HCT116 (cell line): ENCODE results near the gene KIF5A. TPM values are rescaled to one million over a fixed set of nuclear protein-coding genes. Genes with fewer than 3 reads are reported as not detected.

Source experiments
- ATAC-seq: fragments of 200-7000 bp; cut with Tn5 transposase; 2 replicates; pipeline ENCODE4 v1.9.1; 2020; ENCODE audit warnings: mild to moderate bottlenecking, moderate library complexity
- BruUV-seq: library from RNA; stranded (reverse); fragments of 400-500 nt; replicated peaks from 2 replicates; lab custom pipeline; 2021; lab: Mats Ljungman, UMichigan
- CTCF ChIA-PET: fragments of 300-600 bp; sonication (Branson Sonifier 250); formaldehyde crosslinking; loops from one replicate; lab custom pipeline; 2021; ENCODE audit warnings: antibody characterized with exemption; lab: Charles Lee
- POLR2A ChIA-PET: fragments of 300-600, 350-600 bp; sonication (Branson Sonifier 250); formaldehyde crosslinking; loops from one replicate; lab custom pipeline; 2021; ENCODE audit warnings: antibody characterized with exemption; lab: Charles Lee
- RAD21 ChIA-PET, 2 experiments: fragments of 300-600 bp; sonication (Branson Sonifier 250); formaldehyde crosslinking; loops; one replicate each; lab custom pipeline; 2023; ENCODE audit warnings: low total read pairs in 2 of 2; ENCODE audit not compliant: uncharacterized antibody in 2 of 2, unreplicated experiment in 2 of 2, low non-redundant PET in 1 of 2; lab: Charles Lee
- DNase-seq: peaks from one replicate; pipeline ENCODE4 v3.0.0-alpha.2; 2010; ENCODE audit warnings: low read depth, low spot score
- H2AFZ ChIP-seq: fragments of 200-600 bp; shearing (Covaris generic), sonication (generic); 2 replicates; pipeline ENCODE4 v1.6.1; 2017; ENCODE audit warnings: low read depth, mixed run types, mixed read lengths, antibody characterized with exemption, low read length; ENCODE audit not compliant: poor library complexity, severe bottlenecking
- H3K27ac ChIP-seq: 2 replicates; pipeline ENCODE4 v1.5.1; 2012; ENCODE audit warnings: low read depth, low read length
- H3K27me3 ChIP-seq: fragments of 200-600 bp; sonication (generic); 2 replicates; pipeline ENCODE4 v1.6.1; 2016; ENCODE audit warnings: mixed run types, low read length, mixed read lengths; ENCODE audit not compliant: insufficient read depth
- H3K36me3 ChIP-seq, 2 experiments: fragments of 200-500 bp in 1 of 2; fragments of 200-600 bp in 1 of 2; sonication (Bioruptor generic) in 1 of 2; sonication (generic) in 1 of 2; 2 replicates each; pipeline versions ENCODE4 v1.5.1 to v1.6.1; 2014 to 2016; ENCODE audit warnings: low read length in 2 of 2, inconsistent platforms in 1 of 2, mixed read lengths in 1 of 2, mixed run types in 1 of 2; ENCODE audit not compliant: insufficient read depth in 2 of 2, control insufficient read depth in 1 of 2
- H3K4me1 ChIP-seq, 2 experiments: fragments of 200-600 bp in 1 of 2; sonication (generic) in 1 of 2; 2 replicates each; pipeline versions ENCODE4 v1.5.1 to v1.6.1; 2012 to 2017; ENCODE audit warnings: low read length in 2 of 2, inconsistent platforms in 1 of 2, mild to moderate bottlenecking in 1 of 2, mixed read lengths in 1 of 2, mixed run types in 1 of 2, moderate library complexity in 1 of 2; ENCODE audit not compliant: insufficient read depth in 2 of 2, control insufficient read depth in 1 of 2
- H3K4me2 ChIP-seq: fragments of 200-600 bp; sonication (generic); 2 replicates; pipeline ENCODE4 v1.6.1; 2017; ENCODE audit warnings: mixed run types, low read length, mixed read lengths
- H3K4me3 ChIP-seq, 2 experiments: fragments of 200-600 bp in 1 of 2; sonication (generic) in 1 of 2; replicated peaks in 1 of 2; 2 replicates each; pipeline ENCODE4 v1.5.1; 2011 to 2016; ENCODE audit warnings: low read length in 2 of 2, control low read depth in 1 of 2, low read depth in 1 of 2, mild to moderate bottlenecking in 1 of 2, mixed read lengths in 1 of 2, mixed run types in 1 of 2
- H3K79me2 ChIP-seq: fragments of 200-600 bp; sonication (generic); 2 replicates; pipeline ENCODE4 v1.6.1; 2017; ENCODE audit warnings: mild to moderate bottlenecking, mixed run types, low read length, moderate library complexity, mixed read lengths; ENCODE audit not compliant: insufficient read depth
- H3K9ac ChIP-seq: fragments of 200-600 bp; sonication (generic); 2 replicates; pipeline ENCODE4 v1.6.1; 2016; ENCODE audit warnings: low read length, mixed read lengths
- H3K9me2 ChIP-seq: fragments of 200-600 bp; sonication (generic), shearing (Covaris generic); 2 replicates; pipeline ENCODE4 v1.6.1; 2017; ENCODE audit warnings: mixed run types, mild to moderate bottlenecking, moderate library complexity; ENCODE audit not compliant: insufficient read depth
- H3K9me3 ChIP-seq, 2 experiments: fragments of 200-500 bp in 1 of 2; fragments of 200-600 bp in 1 of 2; sonication (Bioruptor generic) in 1 of 2; sonication (generic) in 1 of 2; 2 replicates each; pipeline ENCODE4 v1.6.1; 2014 to 2017; ENCODE audit warnings: low read length in 2 of 2, mixed read lengths in 2 of 2, inconsistent platforms in 1 of 2, low read depth in 1 of 2, mild to moderate bottlenecking in 1 of 2, mixed run types in 1 of 2, moderate library complexity in 1 of 2; ENCODE audit not compliant: control insufficient read depth in 1 of 2, insufficient read depth in 1 of 2
- H4K20me1 ChIP-seq: fragments of 200-600 bp; sonication (generic), shearing (Covaris generic); 2 replicates; pipeline ENCODE4 v1.6.1; 2017; ENCODE audit warnings: mixed run types, mild to moderate bottlenecking, moderate library complexity; ENCODE audit not compliant: insufficient read depth
- CBX3 ChIP-seq: IDR thresholded peaks from 2 replicates; pipeline ENCODE4 v1.6.1; 2012; ENCODE audit warnings: low read depth
- CEBPB ChIP-seq: IDR thresholded peaks from 2 replicates; pipeline ENCODE4 v1.6.1; 2012; ENCODE audit warnings: low read depth
- EGR1 ChIP-seq: IDR thresholded peaks from 2 replicates; pipeline ENCODE4 v1.6.1; 2012; ENCODE audit warnings: low read depth
- ELF1 ChIP-seq: IDR thresholded peaks from 2 replicates; pipeline ENCODE4 v1.6.1; 2012; ENCODE audit warnings: low read depth, borderline replicate concordance
- EZH2 ChIP-seq: fragments of 200-600 bp; sonication (generic); IDR thresholded peaks from 2 replicates; pipeline ENCODE4 v1.6.1; 2017; ENCODE audit warnings: antibody characterized with exemption, mixed run types
- EZH2phosphoT487 ChIP-seq: fragments of 200-600 bp; IDR thresholded peaks from 2 replicates; pipeline ENCODE4 v1.6.1; 2018; ENCODE audit warnings: antibody characterized with exemption, borderline replicate concordance
- FOSL1 ChIP-seq: IDR thresholded peaks from 2 replicates; pipeline ENCODE4 v1.6.1; 2012; ENCODE audit warnings: low read depth
- POLR2A ChIP-seq: IDR thresholded peaks from 2 replicates; pipeline ENCODE4 v1.7.0; 2011; ENCODE audit warnings: borderline replicate concordance; ENCODE audit not compliant: insufficient read depth, insufficient read length; ENCODE audit errors: extremely low read depth
- RAD21 ChIP-seq: IDR thresholded peaks from 2 replicates; pipeline ENCODE4 v1.6.1; 2012; ENCODE audit warnings: low read depth, mild to moderate bottlenecking
- SIN3A ChIP-seq: IDR thresholded peaks from 2 replicates; pipeline ENCODE4 v1.6.1; 2012; ENCODE audit warnings: low read depth
- SP1 ChIP-seq: IDR thresholded peaks from 2 replicates; pipeline ENCODE4 v1.6.1; 2012; ENCODE audit warnings: low read depth
- SRF ChIP-seq: IDR thresholded peaks from 2 replicates; pipeline ENCODE4 v1.6.1; 2012; ENCODE audit warnings: low read depth
- YY1 ChIP-seq: IDR thresholded peaks from 2 replicates; pipeline ENCODE4 v1.6.1; 2011; ENCODE audit warnings: low read length, low read depth, moderate library complexity, mild to moderate bottlenecking; ENCODE audit not compliant: insufficient replicate concordance; ENCODE audit errors: extremely low read depth
- ZFX ChIP-seq: fragments of 450-650 bp; IDR thresholded peaks from 2 replicates; pipeline ENCODE4 v1.6.1; 2017
- ZNF274 ChIP-seq: fragments of 200-500 bp; sonication (Bioruptor generic); IDR thresholded peaks from 2 replicates; pipeline ENCODE4 v1.6.1; 2014; ENCODE audit warnings: mild to moderate bottlenecking, low read depth, low read length, inconsistent platforms
- intact Hi-C: fragments of 100-400 bp; cut with micrococcal nuclease; formaldehyde crosslinking; loops from 2 replicates; pipeline ENCODE4 v1.10.0; 2022
- total RNA-seq: library from RNA; stranded (reverse); gene quantifications from one replicate; pipeline ENCODE4 v1.2.1, GENCODE V29; 2021; ENCODE audit not compliant: unreplicated experiment
- TF ChIP-seq, protein P1 (sequence below): IDR thresholded peaks from 2 replicates; pipeline ENCODE4 v1.6.1; 2011; ENCODE audit warnings: mild to moderate bottlenecking, low read length, moderate library complexity; ENCODE audit not compliant: insufficient replicate concordance; ENCODE audit errors: extremely low read depth
- TF ChIP-seq, protein P2 (sequence below): IDR thresholded peaks from 2 replicates; pipeline ENCODE4 v1.6.1; 2012
- TF ChIP-seq, protein P3 (sequence below), 3 experiments: fragments of 200-600 bp in 1 of 3; sonication (generic) in 1 of 3; IDR thresholded peaks in 2 of 3; conservative IDR thresholded peaks in 1 of 3; 2 replicates each; pipeline ENCODE4 v1.5.1; 2012 to 2017; ENCODE audit warnings: low read depth in 2 of 3, low read length in 2 of 3, antibody characterized with exemption in 1 of 3, borderline replicate concordance in 1 of 3, control low read depth in 1 of 3, mild to moderate bottlenecking in 1 of 3, mixed read lengths in 1 of 3, mixed run types in 1 of 3, moderate library complexity in 1 of 3; ENCODE audit not compliant: insufficient read depth in 1 of 3

The KIF5A gene
- total RNA-seq, 1 experiment from 2014 or later = 5.2 TPM

GRCh38 chr12:57535764-57536596 is 13.9 kb upstream of the KIF5A start:
- no TSS peak for BruUV-seq
- H3K36me3 ChIP-seq = peaks cover 19 to 27% of the 10 kb centered on the region in 2 experiments; a peak in 3 of 4 replicates
- no peaks in the 10 kb centered on the region for H4K20me1 ChIP-seq
- H3K4me3 ChIP-seq = no peak overlapping the region
- no peak for TF ChIP-seq SIN3A
- no peak for TF ChIP-seq EZH2phosphoT487
- no peak for TF ChIP-seq ZNF274
- TF ChIP-seq FOSL1 = no peak
- no peak for TF ChIP-seq EGR1
- TF ChIP-seq, protein P1, sequence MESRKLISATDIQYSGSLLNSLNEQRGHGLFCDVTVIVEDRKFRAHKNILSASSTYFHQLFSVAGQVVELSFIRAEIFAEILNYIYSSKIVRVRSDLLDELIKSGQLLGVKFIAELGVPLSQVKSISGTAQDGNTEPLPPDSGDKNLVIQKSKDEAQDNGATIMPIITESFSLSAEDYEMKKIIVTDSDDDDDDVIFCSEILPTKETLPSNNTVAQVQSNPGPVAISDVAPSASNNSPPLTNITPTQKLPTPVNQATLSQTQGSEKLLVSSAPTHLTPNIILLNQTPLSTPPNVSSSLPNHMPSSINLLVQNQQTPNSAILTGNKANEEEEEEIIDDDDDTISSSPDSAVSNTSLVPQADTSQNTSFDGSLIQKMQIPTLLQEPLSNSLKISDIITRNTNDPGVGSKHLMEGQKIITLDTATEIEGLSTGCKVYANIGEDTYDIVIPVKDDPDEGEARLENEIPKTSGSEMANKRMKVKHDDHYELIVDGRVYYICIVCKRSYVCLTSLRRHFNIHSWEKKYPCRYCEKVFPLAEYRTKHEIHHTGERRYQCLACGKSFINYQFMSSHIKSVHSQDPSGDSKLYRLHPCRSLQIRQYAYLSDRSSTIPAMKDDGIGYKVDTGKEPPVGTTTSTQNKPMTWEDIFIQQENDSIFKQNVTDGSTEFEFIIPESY = no peak
- TF ChIP-seq, protein P2, sequence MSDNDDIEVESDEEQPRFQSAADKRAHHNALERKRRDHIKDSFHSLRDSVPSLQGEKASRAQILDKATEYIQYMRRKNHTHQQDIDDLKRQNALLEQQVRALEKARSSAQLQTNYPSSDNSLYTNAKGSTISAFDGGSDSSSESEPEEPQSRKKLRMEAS = no peak
- TF ChIP-seq SP1 = no peak
- no peak for TF ChIP-seq POLR2A
- no peak for TF ChIP-seq ZFX
- no peak for TF ChIP-seq SRF
- no peak for TF ChIP-seq RAD21
- TF ChIP-seq YY1 = no peak
- TF ChIP-seq EZH2 = no peak
- no peak for TF ChIP-seq ELF1
- no peak for TF ChIP-seq CBX3
- TF ChIP-seq, protein P3, sequence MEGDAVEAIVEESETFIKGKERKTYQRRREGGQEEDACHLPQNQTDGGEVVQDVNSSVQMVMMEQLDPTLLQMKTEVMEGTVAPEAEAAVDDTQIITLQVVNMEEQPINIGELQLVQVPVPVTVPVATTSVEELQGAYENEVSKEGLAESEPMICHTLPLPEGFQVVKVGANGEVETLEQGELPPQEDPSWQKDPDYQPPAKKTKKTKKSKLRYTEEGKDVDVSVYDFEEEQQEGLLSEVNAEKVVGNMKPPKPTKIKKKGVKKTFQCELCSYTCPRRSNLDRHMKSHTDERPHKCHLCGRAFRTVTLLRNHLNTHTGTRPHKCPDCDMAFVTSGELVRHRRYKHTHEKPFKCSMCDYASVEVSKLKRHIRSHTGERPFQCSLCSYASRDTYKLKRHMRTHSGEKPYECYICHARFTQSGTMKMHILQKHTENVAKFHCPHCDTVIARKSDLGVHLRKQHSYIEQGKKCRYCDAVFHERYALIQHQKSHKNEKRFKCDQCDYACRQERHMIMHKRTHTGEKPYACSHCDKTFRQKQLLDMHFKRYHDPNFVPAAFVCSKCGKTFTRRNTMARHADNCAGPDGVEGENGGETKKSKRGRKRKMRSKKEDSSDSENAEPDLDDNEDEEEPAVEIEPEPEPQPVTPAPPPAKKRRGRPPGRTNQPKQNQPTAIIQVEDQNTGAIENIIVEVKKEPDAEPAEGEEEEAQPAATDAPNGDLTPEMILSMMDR (IDR thresholded peaks at IDR 0.05 in 2 of 3, conservative IDR thresholded peaks at IDR 0.05 in 1 of 3; ENCODE audit: borderline replicate concordance in 1 of 3, insufficient read depth in 1 of 3, low read depth in 2 of 3, low read length in 2 of 3) = no peak
- no peak for TF ChIP-seq CEBPB
- ChIA-PET POLR2A (no interaction called here), CTCF (no interaction called here), RAD21 (no interaction called here)
- H3K9me3 ChIP-seq = no peaks in the 10 kb centered on the region
- H3K27me3 ChIP-seq = no peaks in the 10 kb centered on the region
- H2AFZ ChIP-seq = no peak overlapping the region
- no peaks in the 10 kb centered on the region for H3K4me1 ChIP-seq
- no peak overlapping the region for H3K27ac ChIP-seq
- H3K9me2 ChIP-seq = no peaks in the 10 kb centered on the region
- H3K79me2 ChIP-seq = no peaks in the 10 kb centered on the region
- ATAC-seq (no peak), DNase-seq (no peak)
- no peak overlapping the region for H3K4me2 ChIP-seq
- intact Hi-C loops = no loop called here
- H3K9ac ChIP-seq = no peak overlapping the region
